Right lobe of liver (tissue), 6 donors: Measurements from ENCODE around the gene OPCML. TPM values are rescaled to one million over a fixed set of nuclear protein-coding genes. Genes with fewer than 3 reads are reported as not detected.

ENCODE experiments used
- ATAC-seq, 4 donors: fragments of 200-7000 bp; cut with Tn5 transposase; one replicate each; pipeline ENCODE4 v1.9.1; 2020; ENCODE audit warnings: mild to moderate bottlenecking in 4 of 4, moderate library complexity in 4 of 4
- DNase-seq, 3 donors: peaks; one replicate each; pipeline ENCODE4 v3.0.0-alpha.2; 2020
- H3K27ac ChIP-seq, 3 donors: fragments of 200-600 bp; one replicate each; pipeline ENCODE4 v1.8.0; 2022
- H3K27me3 ChIP-seq, 2 donors: fragments of 200-600 bp; one replicate each; pipeline ENCODE4 v1.8.0; 2022
- H3K36me3 ChIP-seq, 4 donors: fragments of 200-600 bp; sonication (generic) in 1 of 4; one replicate each; pipeline versions ENCODE4 v1.5.1 to v1.8.0; 2017 to 2022; ENCODE audit warnings: control low read depth in 1 of 4
- H3K4me1 ChIP-seq, 4 donors: fragments of 200-600 bp; sonication (generic) in 1 of 4; one replicate each; pipeline versions ENCODE4 v1.5.1 to v1.8.0; 2017 to 2022; ENCODE audit warnings: control low read depth in 1 of 4
- H3K4me3 ChIP-seq, 3 donors: fragments of 200-600 bp; one replicate each; pipeline ENCODE4 v1.8.0; 2022
- H3K9me3 ChIP-seq, 4 donors: fragments of 200-600 bp; sonication (generic) in 1 of 4; one replicate each; pipeline versions ENCODE4 v1.5.1 to v1.8.0; 2017 to 2022; ENCODE audit warnings: control low read depth in 1 of 4
- POLR2A ChIP-seq: fragments of 450-650 bp; IDR thresholded peaks from one replicate; pipeline ENCODE4 v1.6.1; 2017; ENCODE audit warnings: antibody characterized with exemption, mild to moderate bottlenecking
- WGBS: methylation state at CpG from one replicate; pipeline ENCODE4 v1.1.6; 2018; ENCODE audit warnings: low coverage, low lambda C conversion rate; ENCODE audit not compliant: insufficient coverage; ENCODE audit errors: missing lambda C conversion rate; 5-methylcytosine and 5-hydroxymethylcytosine counted together
- intact Hi-C, 2 donors: fragments of 100-400 bp; cut with DNase I; formaldehyde crosslinking; loops; one replicate each; pipeline versions ENCODE4 v1.11.2 to v1.14.1; 2022
- total RNA-seq, 6 experiments: library from RNA; depleted of rRNA in 2 of 6; stranded (reverse); fragments of >200 nt in 2 of 6; fragmentation: NEBNext Ultra II Directional in 3 of 6; extraction: Animal tissue kit (Norgen Biotek cat#: 25700) in 3 of 6; gene quantifications; one replicate each; pipeline versions ENCODE4 v1.1.0 to v1.2.4, GENCODE V29; 2016 to 2023
- TF ChIP-seq, protein P1 (sequence below), 4 donors: fragments of 200-600 bp in 3 of 4; fragments of 450-650 bp in 1 of 4; IDR thresholded peaks; one replicate each; pipeline versions ENCODE4 v1.5.1 to v1.8.0; 2016 to 2022; ENCODE audit warnings: antibody characterized with exemption in 4 of 4, mild to moderate bottlenecking in 2 of 4
- donor health status: DM: no; HTN: yes; CAD: no.
- donor health status: DM: no; HTN: no; CAD: no.
- donor health status: DM: no; HTN: no; CAD: no.
- donor health status: DM: no; HTN: yes; CAD: no.
- donor health status: DM: no; HTN: yes; CAD: no.

OPCML gene
- total RNA-seq, 6 experiments from 2014 or later, result 0.11 TPM; not detected in 5

DNA sequence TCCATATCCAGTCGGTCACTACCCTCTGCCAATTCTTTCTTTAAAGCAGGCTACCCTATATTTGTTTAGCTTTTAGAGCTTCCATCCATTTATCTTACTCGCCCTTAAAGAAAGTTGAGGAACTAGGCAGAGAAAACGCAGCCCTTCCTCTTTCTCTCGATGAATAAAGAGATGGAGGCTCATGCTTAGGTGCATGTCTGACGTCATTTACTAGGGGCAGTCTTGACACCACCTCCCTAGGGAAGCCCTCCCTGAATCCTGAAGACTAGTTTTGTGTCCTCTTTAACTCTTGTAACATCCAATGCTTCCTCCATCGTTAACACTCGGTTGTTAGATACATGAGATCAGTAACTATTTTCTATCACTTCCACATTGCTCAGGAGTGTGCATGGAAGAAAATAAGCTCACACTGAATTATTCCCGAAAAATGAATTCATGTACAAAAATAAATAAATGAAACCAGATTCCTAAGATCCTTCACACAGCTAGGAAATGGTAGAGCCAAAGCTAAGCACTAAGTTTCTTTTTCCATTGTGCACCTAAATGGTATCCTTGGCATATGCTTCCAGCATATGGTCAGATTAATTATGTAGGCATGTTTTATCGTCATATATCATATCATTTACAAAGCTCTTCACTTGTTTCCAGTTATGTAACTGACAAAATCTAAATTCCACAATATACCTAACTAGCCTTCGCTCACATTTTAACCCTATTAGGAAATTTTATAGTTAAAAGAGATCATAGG, 291.2 kb downstream of the OPCML start:
- WGBS, result 46% methylated on average over 10 of the region's 10 CpGs
- ATAC-seq (no peak), DNase-seq (no peak)
- intact Hi-C loops, result no loop called here
- no peak overlapping the region for H3K27ac ChIP-seq
- TF ChIP-seq, protein P1, sequence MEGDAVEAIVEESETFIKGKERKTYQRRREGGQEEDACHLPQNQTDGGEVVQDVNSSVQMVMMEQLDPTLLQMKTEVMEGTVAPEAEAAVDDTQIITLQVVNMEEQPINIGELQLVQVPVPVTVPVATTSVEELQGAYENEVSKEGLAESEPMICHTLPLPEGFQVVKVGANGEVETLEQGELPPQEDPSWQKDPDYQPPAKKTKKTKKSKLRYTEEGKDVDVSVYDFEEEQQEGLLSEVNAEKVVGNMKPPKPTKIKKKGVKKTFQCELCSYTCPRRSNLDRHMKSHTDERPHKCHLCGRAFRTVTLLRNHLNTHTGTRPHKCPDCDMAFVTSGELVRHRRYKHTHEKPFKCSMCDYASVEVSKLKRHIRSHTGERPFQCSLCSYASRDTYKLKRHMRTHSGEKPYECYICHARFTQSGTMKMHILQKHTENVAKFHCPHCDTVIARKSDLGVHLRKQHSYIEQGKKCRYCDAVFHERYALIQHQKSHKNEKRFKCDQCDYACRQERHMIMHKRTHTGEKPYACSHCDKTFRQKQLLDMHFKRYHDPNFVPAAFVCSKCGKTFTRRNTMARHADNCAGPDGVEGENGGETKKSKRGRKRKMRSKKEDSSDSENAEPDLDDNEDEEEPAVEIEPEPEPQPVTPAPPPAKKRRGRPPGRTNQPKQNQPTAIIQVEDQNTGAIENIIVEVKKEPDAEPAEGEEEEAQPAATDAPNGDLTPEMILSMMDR (IDR thresholded peaks at IDR 0.05), result no peak
- no peak for TF ChIP-seq POLR2A
- no peak overlapping the region for H3K4me3 ChIP-seq
- no peaks in the 10 kb centered on the region for H3K4me1 ChIP-seq
- no peaks in the 10 kb centered on the region for H3K27me3 ChIP-seq
- H3K36me3 ChIP-seq, result no peaks in the 10 kb centered on the region
- H3K9me3 ChIP-seq, result no peaks in the 10 kb centered on the region

DNA sequence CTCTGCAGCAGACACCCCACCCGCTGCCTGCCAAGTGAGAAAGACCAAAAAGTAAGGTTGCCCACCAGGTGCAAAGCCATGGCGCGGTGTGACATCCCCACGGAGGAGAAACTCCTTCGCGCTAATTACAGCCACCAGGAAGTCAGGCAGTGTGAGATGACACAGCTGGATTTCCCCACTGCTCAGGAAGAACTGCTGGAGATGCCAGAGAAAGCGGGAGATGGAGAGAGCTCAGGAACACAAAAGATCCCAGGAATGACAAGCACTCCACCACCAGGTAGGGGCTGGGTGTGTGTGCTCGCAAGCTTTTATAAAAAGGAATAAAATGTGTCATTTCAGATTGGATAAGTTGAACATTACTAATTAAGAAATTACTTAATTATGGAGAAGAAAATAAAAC, 292.7 kb downstream of the OPCML start:
- DNase-seq (no peak), ATAC-seq (no peak)
- Histone ChIP-seq H3K9me3 (no peaks in the 10 kb centered on the region), H3K27me3 (no peaks in the 10 kb centered on the region), H3K27ac (no peak overlapping the region), H3K4me1 (no peaks in the 10 kb centered on the region), H3K36me3 (no peaks in the 10 kb centered on the region), H3K4me3 (no peak overlapping the region)
- intact Hi-C loops, result no loop called here
- 41% methylated on average over 7 of the region's 8 CpGs for WGBS
- TF ChIP-seq, protein P1 (IDR thresholded peaks at IDR 0.05), result no peak
- TF ChIP-seq POLR2A, result no peak

DNA sequence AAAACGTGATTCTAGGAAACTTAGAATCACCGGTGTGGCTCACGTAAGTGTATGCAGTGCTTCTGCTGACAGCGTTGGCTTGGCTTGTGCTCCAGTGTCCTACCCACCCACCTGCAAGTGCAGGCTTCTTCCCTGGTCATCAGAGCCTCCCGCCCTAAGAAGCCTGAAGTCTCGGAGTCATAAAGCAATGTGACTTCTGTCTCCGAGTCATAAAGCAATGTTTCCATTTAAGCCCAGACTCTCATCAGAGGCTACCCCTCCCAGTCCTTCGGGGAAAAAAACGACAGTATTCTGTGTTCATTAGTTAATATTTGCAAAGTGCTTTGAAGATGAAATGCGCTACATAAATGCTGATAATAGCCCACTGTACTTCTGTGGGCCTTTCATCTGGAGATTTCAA, 293.8 kb downstream of the OPCML start:
- H3K27me3 ChIP-seq, result no peaks in the 10 kb centered on the region
- no peak overlapping the region for H3K27ac ChIP-seq
- no peaks in the 10 kb centered on the region for H3K9me3 ChIP-seq
- intact Hi-C loops, result no loop called here
- WGBS, result 71% methylated on average over 10 of the region's 10 CpGs
- H3K4me1 ChIP-seq, result no peaks in the 10 kb centered on the region
- no peaks in the 10 kb centered on the region for H3K36me3 ChIP-seq
- ATAC-seq, result no peak
- DNase-seq, result no peak
- no peak for TF ChIP-seq POLR2A
- TF ChIP-seq, protein P1 (IDR thresholded peaks at IDR 0.05), result no peak
- no peak overlapping the region for H3K4me3 ChIP-seq

DNA sequence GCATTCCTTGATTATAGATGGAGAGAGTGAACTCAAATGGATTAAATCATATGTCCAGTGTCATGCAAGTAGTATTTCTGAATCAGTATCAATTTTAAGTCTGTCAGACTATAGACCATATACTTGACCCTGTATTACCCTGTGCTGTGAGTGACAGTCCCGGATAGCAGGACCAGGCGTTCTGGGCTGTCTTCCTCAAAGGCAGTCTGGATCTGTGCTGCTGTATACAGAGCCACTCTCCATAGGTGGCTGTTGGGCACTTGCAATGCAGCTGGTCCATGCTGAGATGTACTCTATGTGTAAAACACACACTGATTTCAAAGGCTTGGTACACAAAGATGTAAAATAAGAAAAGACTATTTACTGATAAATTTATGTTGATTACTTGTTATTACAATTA, 294.3 kb downstream of the OPCML start:
- Histone ChIP-seq H3K27me3 (no peaks in the 10 kb centered on the region), H3K9me3 (no peaks in the 10 kb centered on the region), H3K36me3 (no peaks in the 10 kb centered on the region), H3K27ac (no peak overlapping the region), H3K4me3 (no peak overlapping the region), H3K4me1 (no peaks in the 10 kb centered on the region)
- ATAC-seq, result no peak
- no peak for DNase-seq
- TF ChIP-seq POLR2A, result no peak
- TF ChIP-seq, protein P1 (IDR thresholded peaks at IDR 0.05), result no peak
- WGBS, result 72% methylated on average over 2 of the region's 2 CpGs
- intact Hi-C loops, result no loop called here
